ENCODE results near the gene BEGAIN. TPM values are rescaled to one million over a fixed set of nuclear protein-coding genes. Genes with fewer than 3 reads are reported as not detected.

The BEGAIN gene
- total RNA-seq, 5 donors from 2014 or later (not counting 1 experiment from before 2014, with no cell fraction given): 0.23 to 1.9 (median 1.6) TPM; not detected in 1

- ChIA-PET POLR2A (no interaction called here), CTCF (no interaction called here)
- no peak overlapping the region for H3K4me3 Mint-ChIP-seq
- H3K9me3 ChIP-seq: no peaks in the 10 kb centered on the region
- H3K4me1 Mint-ChIP-seq: no peaks in the 10 kb centered on the region
- ATAC-seq (replicated peaks in 1 of 4): no peak
- no peak overlapping the region for H3K4me3 ChIP-seq (ENCODE audit: control insufficient read depth in 1 of 2, extremely low read depth in 1 of 2, low read length in 1 of 2)
- DNase-seq: no peak
- peaks cover 5 to 26% (median 6%) of the 10 kb centered on the region in 3 donors for H3K9me3 Mint-ChIP-seq
- H3K36me3 ChIP-seq (ENCODE audit: control insufficient read depth in 2 of 2, extremely low read depth in 1 of 2, insufficient read depth in 1 of 2, low read length in 1 of 2): no peaks in the 10 kb centered on the region
- WGBS (ENCODE audit: insufficient coverage): 88% methylated on average over 2 of the region's 3 CpGs
- H3K27ac Mint-ChIP-seq: no peak overlapping the region
- no peaks in the 10 kb centered on the region for H3K4me1 ChIP-seq (ENCODE audit: control insufficient read depth in 1 of 2, extremely low read depth in 1 of 2, insufficient read depth in 2 of 2, low read length in 2 of 2)
- H3K27ac ChIP-seq (ENCODE audit: low read length): no peak overlapping the region
- H3K36me3 Mint-ChIP-seq: peaks cover 20% of the 10 kb centered on the region
- H3K27me3 Mint-ChIP-seq: no peaks in the 10 kb centered on the region
- H3K27me3 ChIP-seq (replicated peaks in 1 of 2; ENCODE audit: control insufficient read depth in 2 of 2, extremely low read depth in 1 of 2, insufficient read depth in 2 of 2, low read length in 1 of 2): no peaks in the 10 kb centered on the region
Measured at GRCh38 chr14:100504372-100505078, 82.7 kb downstream of the BEGAIN start.

- ChIA-PET POLR2A (no interaction called here), CTCF (interaction anchor here in 1 of 2 donors (0.7 kb wide), 1 partner anchor 1131 kb away, joined by 3 read pairs; no protein-coding TSS in a partner anchor)
- WGBS (ENCODE audit: insufficient coverage): 86% methylated on average over 4 of the region's 7 CpGs
- Mint-ChIP-seq H3K36me3 (peaks cover 20% of the 10 kb centered on the region), H3K9me3 (peaks cover 5 to 26% (median 6%) of the 10 kb centered on the region in 3 donors), H3K27ac (no peak overlapping the region), H3K4me1 (no peaks in the 10 kb centered on the region), H3K4me3 (no peak overlapping the region), H3K27me3 (no peaks in the 10 kb centered on the region)
- ATAC-seq (replicated peaks in 1 of 4) (no peak), DNase-seq (no peak)
- H3K27ac ChIP-seq (ENCODE audit: low read length): no peak overlapping the region
- H3K27me3 ChIP-seq (replicated peaks in 1 of 2; ENCODE audit: control insufficient read depth in 2 of 2, extremely low read depth in 1 of 2, insufficient read depth in 2 of 2, low read length in 1 of 2): no peaks in the 10 kb centered on the region
- no peak overlapping the region for H3K4me3 ChIP-seq (ENCODE audit: control insufficient read depth in 1 of 2, extremely low read depth in 1 of 2, low read length in 1 of 2)
- H3K9me3 ChIP-seq: no peaks in the 10 kb centered on the region
- peaks cover 0 to 3% of the 10 kb centered on the region in 2 experiments for H3K4me1 ChIP-seq (ENCODE audit: control insufficient read depth in 1 of 2, extremely low read depth in 1 of 2, insufficient read depth in 2 of 2, low read length in 2 of 2)
- H3K36me3 ChIP-seq (ENCODE audit: control insufficient read depth in 2 of 2, extremely low read depth in 1 of 2, insufficient read depth in 1 of 2, low read length in 1 of 2): no peaks in the 10 kb centered on the region
Measured at GRCh38 chr14:100503251-100503650, 84.0 kb downstream of the BEGAIN start.

GRCh38 chr14:100502622-100503220, 84.5 kb downstream of the BEGAIN start:
- H3K36me3 Mint-ChIP-seq: peaks cover 20% of the 10 kb centered on the region
- no peak for ATAC-seq (replicated peaks in 1 of 4)
- H3K9me3 Mint-ChIP-seq: peaks cover 5 to 26% (median 6%) of the 10 kb centered on the region in 3 donors
- no peak overlapping the region for H3K4me3 Mint-ChIP-seq
- CTCF ChIA-PET: interaction anchor here in 1 of 2 donors (0.7 kb wide), 1 partner anchor 1132 kb away, joined by 3 read pairs; no protein-coding TSS in a partner anchor
- DNase-seq: no peak
- Histone ChIP-seq H3K27ac (ENCODE audit: low read length) (no peak overlapping the region), H3K27me3 (replicated peaks in 1 of 2; ENCODE audit: control insufficient read depth in 2 of 2, extremely low read depth in 1 of 2, insufficient read depth in 2 of 2, low read length in 1 of 2) (no peaks in the 10 kb centered on the region), H3K4me1 (ENCODE audit: control insufficient read depth in 1 of 2, extremely low read depth in 1 of 2, insufficient read depth in 2 of 2, low read length in 2 of 2) (peaks cover 0 to 3% of the 10 kb centered on the region in 2 experiments), H3K9me3 (no peaks in the 10 kb centered on the region), H3K4me3 (ENCODE audit: control insufficient read depth in 1 of 2, extremely low read depth in 1 of 2, low read length in 1 of 2) (no peak overlapping the region), H3K36me3 (ENCODE audit: control insufficient read depth in 2 of 2, extremely low read depth in 1 of 2, insufficient read depth in 1 of 2, low read length in 1 of 2) (peaks cover 0 to 2% of the 10 kb centered on the region in 2 donors)
- no peak overlapping the region for H3K27ac Mint-ChIP-seq
- no peaks in the 10 kb centered on the region for H3K27me3 Mint-ChIP-seq
- POLR2A ChIA-PET: no interaction called here
- no peaks in the 10 kb centered on the region for H3K4me1 Mint-ChIP-seq
- WGBS (ENCODE audit: insufficient coverage): 93% methylated on average over 8 of the region's 10 CpGs

GRCh38 chr14:100500128-100500527, 87.1 kb downstream of the BEGAIN start:
- ChIA-PET POLR2A (no interaction called here), CTCF (no interaction called here)
- peaks cover 5 to 11% (median 5%) of the 10 kb centered on the region in 3 donors for H3K9me3 Mint-ChIP-seq
- ATAC-seq (replicated peaks in 1 of 4) (no peak), DNase-seq (no peak)
- peaks cover 0 to 5% of the 10 kb centered on the region in 2 donors for H3K36me3 ChIP-seq (ENCODE audit: control insufficient read depth in 2 of 2, extremely low read depth in 1 of 2, insufficient read depth in 1 of 2, low read length in 1 of 2)
- H3K4me1 Mint-ChIP-seq: no peaks in the 10 kb centered on the region
- no peak overlapping the region for H3K4me3 Mint-ChIP-seq
- H3K27ac ChIP-seq (ENCODE audit: low read length): no peak overlapping the region
- no peaks in the 10 kb centered on the region for H3K9me3 ChIP-seq
- 73% methylated on average over 3 of the region's 9 CpGs for WGBS (ENCODE audit: insufficient coverage)
- no peak overlapping the region for H3K4me3 ChIP-seq (ENCODE audit: control insufficient read depth in 1 of 2, extremely low read depth in 1 of 2, low read length in 1 of 2)
- H3K36me3 Mint-ChIP-seq: peaks cover 20% of the 10 kb centered on the region
- no peaks in the 10 kb centered on the region for H3K27me3 ChIP-seq (replicated peaks in 1 of 2; ENCODE audit: control insufficient read depth in 2 of 2, extremely low read depth in 1 of 2, insufficient read depth in 2 of 2, low read length in 1 of 2)
- no peaks in the 10 kb centered on the region for H3K27me3 Mint-ChIP-seq
- no peak overlapping the region for H3K27ac Mint-ChIP-seq
- peaks cover 0 to 3% of the 10 kb centered on the region in 2 experiments for H3K4me1 ChIP-seq (ENCODE audit: control insufficient read depth in 1 of 2, extremely low read depth in 1 of 2, insufficient read depth in 2 of 2, low read length in 2 of 2)

GRCh38 chr14:100498068-100498467, 89.1 kb downstream of the BEGAIN start:
- no peak for ATAC-seq (replicated peaks in 1 of 4)
- Histone ChIP-seq H3K9me3 (no peaks in the 10 kb centered on the region), H3K4me1 (ENCODE audit: control insufficient read depth in 1 of 2, extremely low read depth in 1 of 2, insufficient read depth in 2 of 2, low read length in 2 of 2) (peaks cover 0 to 3% of the 10 kb centered on the region in 2 experiments), H3K27ac (ENCODE audit: low read length) (no peak overlapping the region), H3K27me3 (replicated peaks in 1 of 2; ENCODE audit: control insufficient read depth in 2 of 2, extremely low read depth in 1 of 2, insufficient read depth in 2 of 2, low read length in 1 of 2) (no peaks in the 10 kb centered on the region), H3K4me3 (ENCODE audit: control insufficient read depth in 1 of 2, extremely low read depth in 1 of 2, low read length in 1 of 2) (no peak overlapping the region), H3K36me3 (ENCODE audit: control insufficient read depth in 2 of 2, extremely low read depth in 1 of 2, insufficient read depth in 1 of 2, low read length in 1 of 2) (peaks cover 0 to 5% of the 10 kb centered on the region in 2 donors)
- no peak overlapping the region for H3K27ac Mint-ChIP-seq
- WGBS (ENCODE audit: insufficient coverage): 100% methylated on average over 1 of the region's 9 CpGs
- no peak overlapping the region for H3K4me3 Mint-ChIP-seq
- H3K9me3 Mint-ChIP-seq: no peaks in the 10 kb centered on the region
- no peak for DNase-seq
- H3K36me3 Mint-ChIP-seq: peaks cover 11% of the 10 kb centered on the region
- no peaks in the 10 kb centered on the region for H3K4me1 Mint-ChIP-seq
- CTCF ChIA-PET: no interaction called here
- H3K27me3 Mint-ChIP-seq: no peaks in the 10 kb centered on the region
- POLR2A ChIA-PET: no interaction called here

- Histone ChIP-seq H3K4me1 (ENCODE audit: control insufficient read depth in 1 of 2, extremely low read depth in 1 of 2, insufficient read depth in 2 of 2, low read length in 2 of 2) (peaks cover 0 to 3% of the 10 kb centered on the region in 2 experiments), H3K27ac (ENCODE audit: low read length) (no peak overlapping the region), H3K36me3 (ENCODE audit: control insufficient read depth in 2 of 2, extremely low read depth in 1 of 2, insufficient read depth in 1 of 2, low read length in 1 of 2) (peaks cover 0 to 5% of the 10 kb centered on the region in 2 donors), H3K4me3 (ENCODE audit: control insufficient read depth in 1 of 2, extremely low read depth in 1 of 2, low read length in 1 of 2) (no peak overlapping the region), H3K27me3 (replicated peaks in 1 of 2; ENCODE audit: control insufficient read depth in 2 of 2, extremely low read depth in 1 of 2, insufficient read depth in 2 of 2, low read length in 1 of 2) (no peaks in the 10 kb centered on the region), H3K9me3 (no peaks in the 10 kb centered on the region)
- DNase-seq (no peak), ATAC-seq (replicated peaks in 1 of 4) (no peak)
- H3K9me3 Mint-ChIP-seq: no peaks in the 10 kb centered on the region
- H3K27ac Mint-ChIP-seq: no peak overlapping the region
- ChIA-PET CTCF (no interaction called here), POLR2A (no interaction called here)
- no peak overlapping the region for H3K4me3 Mint-ChIP-seq
- peaks cover 12% of the 10 kb centered on the region for H3K36me3 Mint-ChIP-seq
- no CpG with 5 or more reads among the region's 2 CpGs for WGBS (ENCODE audit: insufficient coverage)
- no peaks in the 10 kb centered on the region for H3K27me3 Mint-ChIP-seq
- no peaks in the 10 kb centered on the region for H3K4me1 Mint-ChIP-seq
Measured at GRCh38 chr14:100495917-100496316, 91.3 kb downstream of the BEGAIN start.

Data from T-cell (primary cell).